CD4-positive, alpha-beta T cell (primary cell): ENCODE data around the gene RHPN2. TPM values are rescaled to one million over a fixed set of nuclear protein-coding genes. Genes with fewer than 3 reads are reported as not detected.
"Not testable (repeated sequence)": the region's sequence is repeated elsewhere in the genome, so short reads cannot be mapped to it uniquely, and the experiment has no call there.

ENCODE experiments used
- ATAC-seq: fragments of 200-7000 bp; cut with Tn5 transposase; one replicate; pipeline ENCODE4 v1.10.0; 2022; ENCODE audit warnings: mild to moderate bottlenecking; ENCODE audit not compliant: poor library complexity
- CTCF ChIA-PET: fragments of 350-600 bp; sonication (Branson Sonifier 250); formaldehyde crosslinking; loops from one replicate; lab custom pipeline; 2021; ENCODE audit warnings: antibody characterized with exemption, inconsistent platforms; lab: Charles Lee
- POLR2A ChIA-PET: fragments of 350-600 bp; sonication (Branson Sonifier 250); formaldehyde crosslinking; loops from one replicate; lab custom pipeline; 2021; ENCODE audit warnings: antibody characterized with exemption, inconsistent platforms; lab: Charles Lee
- DNase-seq, 14 experiments: peaks; one replicate each; pipeline ENCODE4 v3.0.0-alpha.2; 2013 to 2020; ENCODE audit warnings: mixed read lengths in 2 of 14
- H3K27ac ChIP-seq, 2 donors: one replicate each; pipeline versions ENCODE4 v1.5.1 to v1.7.0; 2013; ENCODE audit warnings: low read length in 2 of 2, low read depth in 1 of 2, mild to moderate bottlenecking in 1 of 2
- H3K27me3 ChIP-seq, 2 experiments: 1 replicate in 1 of 2; 2 replicates in 1 of 2; pipeline versions ENCODE4 v1.6.1 to v1.7.0; 2013; ENCODE audit warnings: low read length in 2 of 2, control low read depth in 1 of 2, mild to moderate bottlenecking in 1 of 2, moderate library complexity in 1 of 2; ENCODE audit not compliant: insufficient read depth in 2 of 2, control insufficient read depth in 1 of 2
- H3K36me3 ChIP-seq: one replicate; pipeline ENCODE4 v1.6.1; 2013; ENCODE audit warnings: low read length, control low read depth; ENCODE audit not compliant: insufficient read depth
- H3K4me1 ChIP-seq: one replicate; pipeline ENCODE4 v1.6.1; 2013; ENCODE audit warnings: low read length, control low read depth; ENCODE audit not compliant: insufficient read depth
- H3K4me3 ChIP-seq: one replicate; pipeline ENCODE4 v1.5.1; 2013; ENCODE audit warnings: mild to moderate bottlenecking, low read length, moderate library complexity
- H3K9me3 ChIP-seq, 2 experiments: 1 replicate in 1 of 2; 2 replicates in 1 of 2; pipeline versions ENCODE4 v1.6.1 to v1.7.0; 2013; ENCODE audit warnings: low read length in 2 of 2, mild to moderate bottlenecking in 2 of 2, control low read depth in 1 of 2, moderate library complexity in 1 of 2; ENCODE audit not compliant: control insufficient read depth in 1 of 2, insufficient read depth in 1 of 2
- H3K27ac Mint-ChIP-seq: one replicate; pipeline ENCODE4 v1.8.0; 2020; ENCODE audit warnings: mixed read lengths
- H3K27me3 Mint-ChIP-seq: one replicate; pipeline ENCODE4 v1.8.0; 2021; ENCODE audit warnings: mixed read lengths
- H3K36me3 Mint-ChIP-seq: one replicate; pipeline ENCODE4 v1.8.0; 2021; ENCODE audit warnings: low read depth, mixed read lengths
- H3K4me1 Mint-ChIP-seq: one replicate; pipeline ENCODE4 v1.8.0; 2021; ENCODE audit warnings: low read depth, mixed read lengths
- H3K4me3 Mint-ChIP-seq: one replicate; pipeline ENCODE4 v1.8.0; 2020; ENCODE audit warnings: mild to moderate bottlenecking, mixed read lengths
- H3K9me3 Mint-ChIP-seq: one replicate; pipeline ENCODE4 v1.8.0; 2020; ENCODE audit warnings: mixed read lengths
- intact Hi-C, 2 experiments: fragments of 100-400 bp; cut with DNase I in 1 of 2; cut with micrococcal nuclease in 1 of 2; formaldehyde crosslinking; loops; one replicate each; pipeline versions ENCODE4 v1.15.1 to v1.9.0; 2023 to 2025; cut with DNase I, micrococcal nuclease
- total RNA-seq, 174 experiments: library from RNA in 2 of 174; stranded (reverse) in 2 of 174; gene quantifications; one replicate each; pipeline ENCODE4 v1.2.3 and lab custom pipeline; 2021 to 2026
- TF ChIP-seq, protein P1 (sequence below): fragments of 200-600 bp; IDR thresholded peaks from one replicate; pipeline ENCODE4 v1.8.0; 2022; ENCODE audit warnings: antibody characterized with exemption, mild to moderate bottlenecking

The RHPN2 gene
- total RNA-seq, 2 experiments from 2014 or later: 0.08 TPM; not detected in 1

DNA sequence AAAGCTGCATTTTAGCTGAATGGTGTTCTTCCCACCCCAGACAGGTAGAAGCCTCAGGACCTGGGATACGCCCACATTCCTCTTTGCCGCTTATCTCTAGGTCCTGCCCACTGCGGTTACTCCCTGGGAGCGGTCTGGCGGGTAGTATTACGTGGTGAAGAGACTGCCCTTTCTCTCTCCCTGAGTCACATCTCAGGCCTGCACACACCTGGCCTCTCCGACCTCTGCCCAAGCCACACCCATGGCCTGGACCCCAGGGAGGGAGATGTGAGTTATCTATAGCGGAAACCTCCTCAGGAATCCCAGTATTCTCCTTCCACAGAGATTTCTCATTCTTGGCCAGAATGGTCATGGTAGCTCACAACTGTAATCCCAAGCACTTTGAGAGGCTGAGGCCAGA lies 17.3 kb downstream of the RHPN2 start:
- Mint-ChIP-seq H3K4me1 (no peaks in the 10 kb centered on the region), H3K27me3 (no peaks in the 10 kb centered on the region), H3K4me3 (no peak overlapping the region), H3K36me3 (no peaks in the 10 kb centered on the region), H3K9me3 (no peaks in the 10 kb centered on the region), H3K27ac (no peak overlapping the region)
- ChIA-PET POLR2A (no interaction called here), CTCF (no interaction called here)
- no peaks in the 10 kb centered on the region for H3K9me3 ChIP-seq
- H3K4me1 ChIP-seq: no peaks in the 10 kb centered on the region
- H3K36me3 ChIP-seq: no peaks in the 10 kb centered on the region
- ATAC-seq (no peak), DNase-seq (no peak)
- TF ChIP-seq, protein P1, sequence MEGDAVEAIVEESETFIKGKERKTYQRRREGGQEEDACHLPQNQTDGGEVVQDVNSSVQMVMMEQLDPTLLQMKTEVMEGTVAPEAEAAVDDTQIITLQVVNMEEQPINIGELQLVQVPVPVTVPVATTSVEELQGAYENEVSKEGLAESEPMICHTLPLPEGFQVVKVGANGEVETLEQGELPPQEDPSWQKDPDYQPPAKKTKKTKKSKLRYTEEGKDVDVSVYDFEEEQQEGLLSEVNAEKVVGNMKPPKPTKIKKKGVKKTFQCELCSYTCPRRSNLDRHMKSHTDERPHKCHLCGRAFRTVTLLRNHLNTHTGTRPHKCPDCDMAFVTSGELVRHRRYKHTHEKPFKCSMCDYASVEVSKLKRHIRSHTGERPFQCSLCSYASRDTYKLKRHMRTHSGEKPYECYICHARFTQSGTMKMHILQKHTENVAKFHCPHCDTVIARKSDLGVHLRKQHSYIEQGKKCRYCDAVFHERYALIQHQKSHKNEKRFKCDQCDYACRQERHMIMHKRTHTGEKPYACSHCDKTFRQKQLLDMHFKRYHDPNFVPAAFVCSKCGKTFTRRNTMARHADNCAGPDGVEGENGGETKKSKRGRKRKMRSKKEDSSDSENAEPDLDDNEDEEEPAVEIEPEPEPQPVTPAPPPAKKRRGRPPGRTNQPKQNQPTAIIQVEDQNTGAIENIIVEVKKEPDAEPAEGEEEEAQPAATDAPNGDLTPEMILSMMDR: no peak
- no peak overlapping the region for H3K27ac ChIP-seq
- no peak overlapping the region for H3K4me3 ChIP-seq
- no peaks in the 10 kb centered on the region for H3K27me3 ChIP-seq
- intact Hi-C loops: no loop called here

DNA sequence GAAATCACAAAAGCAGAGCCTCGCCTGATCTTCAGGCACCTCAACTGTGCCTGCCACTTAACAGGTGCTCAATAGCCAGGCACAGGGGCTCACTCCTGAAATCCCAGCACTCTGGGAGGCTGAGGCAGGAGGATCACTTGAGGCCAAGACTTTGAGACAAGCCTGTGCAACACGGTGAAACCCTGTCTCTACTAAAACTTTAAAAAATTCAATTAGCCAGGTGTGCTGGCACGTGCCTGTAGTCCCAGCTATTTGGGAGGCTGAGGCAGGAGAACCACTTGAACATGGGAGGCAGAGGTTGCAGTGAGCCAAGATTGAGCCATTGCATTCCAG lies 22.9 kb downstream of the RHPN2 start:
- H3K36me3 ChIP-seq, POLR2A ChIA-PET, H3K27ac Mint-ChIP-seq, DNase-seq, H3K27me3 ChIP-seq, H3K9me3 ChIP-seq, ATAC-seq, H3K27me3 Mint-ChIP-seq, H3K4me3 Mint-ChIP-seq, H3K27ac ChIP-seq, H3K36me3 Mint-ChIP-seq, H3K4me3 ChIP-seq, intact Hi-C loops, H3K4me1 ChIP-seq, CTCF ChIA-PET, H3K9me3 Mint-ChIP-seq: not testable (repeated sequence)
- H3K4me1 Mint-ChIP-seq: peaks cover 10% of the 10 kb centered on the region

DNA sequence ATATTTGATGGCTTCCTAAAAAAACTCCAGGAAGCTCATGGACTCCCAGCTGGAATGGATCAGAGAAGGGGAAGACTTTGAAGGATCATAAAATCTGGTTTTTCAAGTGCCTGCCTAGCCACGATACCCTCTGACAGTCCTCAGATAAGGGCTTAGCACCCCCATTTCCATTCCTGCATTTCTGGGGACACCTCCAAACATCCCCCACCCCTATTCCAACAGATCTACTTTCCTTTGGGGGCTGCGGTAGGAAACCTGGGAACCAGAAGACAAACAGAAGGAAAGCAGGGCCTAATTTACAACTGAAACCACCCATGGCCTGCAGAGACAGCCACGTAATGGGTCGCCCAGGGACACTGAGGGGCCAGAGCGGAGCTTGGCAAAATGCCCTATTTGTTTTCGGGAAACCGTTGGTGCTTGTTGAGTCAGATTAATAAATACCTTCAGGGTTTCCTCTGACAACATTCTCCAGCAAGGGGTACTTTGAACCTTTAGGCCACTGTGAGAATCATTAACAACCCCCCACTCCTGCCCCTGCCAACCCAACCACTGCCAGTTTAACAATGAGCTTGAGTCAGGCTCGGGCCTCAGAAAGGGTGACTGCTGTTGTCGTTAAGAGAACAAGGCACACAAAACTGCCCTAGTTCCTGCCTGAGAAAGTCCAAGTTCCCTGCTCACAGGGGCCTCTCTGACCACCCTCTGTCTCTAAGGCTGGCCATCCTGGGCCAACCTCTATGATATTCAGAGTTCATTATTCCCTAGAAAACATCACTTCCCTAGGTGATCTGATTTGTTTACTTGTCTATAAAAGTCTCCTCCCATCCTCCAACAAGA lies 23.5 kb downstream of the RHPN2 start:
- ATAC-seq: no peak
- H3K27ac Mint-ChIP-seq: no peak overlapping the region

More for the DNA sequence above, 23.5 kb downstream of the RHPN2 start:
- H3K27me3 ChIP-seq: no peaks in the 10 kb centered on the region
- TF ChIP-seq, protein P1: no peak
- no peaks in the 10 kb centered on the region for H3K36me3 ChIP-seq
- POLR2A ChIA-PET: no interaction called here
- no peak for DNase-seq
- Mint-ChIP-seq H3K4me1 (peaks cover 10% of the 10 kb centered on the region), H3K27me3 (no peaks in the 10 kb centered on the region), H3K9me3 (no peaks in the 10 kb centered on the region), H3K36me3 (no peaks in the 10 kb centered on the region), H3K4me3 (no peak overlapping the region)
- H3K9me3 ChIP-seq: no peaks in the 10 kb centered on the region
- CTCF ChIA-PET: no interaction called here
- H3K4me3 ChIP-seq: no peak overlapping the region
- intact Hi-C loops: no loop called here
- H3K4me1 ChIP-seq: peaks cover 5% of the 10 kb centered on the region
- H3K27ac ChIP-seq: no peak overlapping the region
